ENCODE data around the gene CCN5.
A peak's percentile ranks its signal among the peaks of the same experiment; 100 is the strongest.

Gene CCN5

GRCh38 chr20:44734938-44735337 lies 19.8 kb downstream of the CCN5 start:
- no peak overlapping the region for H3K4me3 ChIP-seq (ENCODE audit: control insufficient read depth, low read depth, low read length)
- peak; percentile 50 for DNase-seq (ENCODE audit: low read depth)
- no peak for TF ChIP-seq CTCF (conservative IDR thresholded peaks at IDR 0.05; ENCODE audit: control insufficient read depth, insufficient read depth, low read depth, low read length)

DNA sequence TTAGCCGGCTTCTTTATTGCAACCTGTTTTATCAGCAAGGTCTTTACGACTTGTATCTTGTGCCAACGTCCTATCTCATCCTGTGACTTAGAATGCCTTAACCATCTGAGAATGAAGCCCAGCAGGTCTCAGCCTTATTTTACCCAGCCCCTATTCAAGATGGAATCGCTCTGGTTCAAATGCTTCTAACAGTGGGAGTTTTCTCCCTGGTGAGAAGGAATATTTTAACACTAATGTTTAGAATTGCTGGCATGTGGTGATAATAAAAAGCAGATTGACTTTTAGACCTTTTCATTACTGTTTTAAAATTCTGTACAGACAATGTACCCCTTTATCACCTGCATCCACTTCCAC lies 20.6 kb downstream of the CCN5 start:
- DNase-seq (ENCODE audit: low read depth): no peak
- H3K4me3 ChIP-seq (ENCODE audit: control insufficient read depth, low read depth, low read length): no peak overlapping the region
- TF ChIP-seq CTCF (conservative IDR thresholded peaks at IDR 0.05; ENCODE audit: control insufficient read depth, insufficient read depth, low read depth, low read length): no peak

GRCh38 chr20:44736170-44737021 lies 21.2 kb downstream of the CCN5 start:
- H3K4me3 ChIP-seq (ENCODE audit: control insufficient read depth, low read depth, low read length): no peak overlapping the region
- DNase-seq (ENCODE audit: low read depth): peak; percentile 94

DNA sequence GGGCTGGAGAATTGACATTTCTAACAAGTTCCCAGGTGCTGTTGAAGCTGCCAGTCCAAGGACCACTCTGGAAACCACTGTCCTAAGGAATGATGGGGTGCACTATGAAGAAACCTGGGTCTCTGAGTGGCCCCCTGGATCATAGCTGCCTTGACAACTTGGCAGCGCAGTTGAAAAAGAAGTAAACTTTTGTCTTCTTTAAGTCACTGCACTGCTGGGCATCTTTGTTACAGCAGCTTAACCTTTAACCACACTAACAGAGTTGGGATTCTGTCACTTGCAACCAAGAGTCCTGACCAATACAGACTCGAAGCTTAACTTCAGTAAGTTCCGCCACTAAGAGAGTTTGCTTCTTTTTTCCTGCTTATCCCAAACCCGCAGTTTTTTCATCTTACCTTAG lies 21.9 kb downstream of the CCN5 start:
- no peak for TF ChIP-seq CTCF (conservative IDR thresholded peaks at IDR 0.05; ENCODE audit: control insufficient read depth, insufficient read depth, low read depth, low read length)
- no peak overlapping the region for H3K4me3 ChIP-seq (ENCODE audit: control insufficient read depth, low read depth, low read length)
- DNase-seq (ENCODE audit: low read depth): no peak

More at GRCh38 chr20:44736170-44737021, 21.2 kb downstream of the CCN5 start:
- peak; percentile 31 for TF ChIP-seq CTCF (conservative IDR thresholded peaks at IDR 0.05; ENCODE audit: control insufficient read depth, insufficient read depth, low read depth, low read length)

DNA sequence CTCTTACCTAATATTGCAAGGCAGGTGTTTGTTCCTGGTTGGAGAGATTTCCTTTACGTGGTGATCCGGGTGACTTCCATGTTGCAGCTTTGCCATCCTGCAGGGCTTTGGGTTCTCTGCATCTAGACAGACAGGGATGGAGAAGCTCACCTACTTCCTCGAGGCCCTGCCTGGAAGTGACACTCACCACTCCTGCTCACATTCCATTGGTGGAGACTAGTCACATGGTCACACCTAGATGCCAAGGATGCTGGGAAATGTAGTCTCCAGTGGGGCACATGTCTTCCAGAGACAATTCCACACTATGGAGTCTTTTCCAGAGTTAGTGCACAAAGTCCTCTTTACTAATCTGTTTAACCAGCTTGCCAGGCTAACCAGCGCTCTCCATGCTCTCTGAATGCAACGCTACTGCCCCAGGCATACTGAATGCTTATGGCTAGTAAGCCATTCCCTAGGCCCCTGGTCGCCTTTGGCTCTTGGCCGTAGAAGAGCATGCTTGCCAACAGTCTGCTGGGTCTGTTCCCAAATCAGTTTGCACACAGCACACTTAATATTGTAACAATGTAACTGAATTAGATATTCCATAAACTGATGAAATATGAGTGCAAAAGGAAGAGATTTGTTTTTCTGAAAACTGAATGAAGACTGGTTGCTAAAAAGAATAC lies 23.8 kb downstream of the CCN5 start:
- no peak for TF ChIP-seq CTCF (conservative IDR thresholded peaks at IDR 0.05; ENCODE audit: control insufficient read depth, insufficient read depth, low read depth, low read length)
- no peak overlapping the region for H3K4me3 ChIP-seq (ENCODE audit: control insufficient read depth, low read depth, low read length)
- DNase-seq (ENCODE audit: low read depth): peak; percentile 80

DNA sequence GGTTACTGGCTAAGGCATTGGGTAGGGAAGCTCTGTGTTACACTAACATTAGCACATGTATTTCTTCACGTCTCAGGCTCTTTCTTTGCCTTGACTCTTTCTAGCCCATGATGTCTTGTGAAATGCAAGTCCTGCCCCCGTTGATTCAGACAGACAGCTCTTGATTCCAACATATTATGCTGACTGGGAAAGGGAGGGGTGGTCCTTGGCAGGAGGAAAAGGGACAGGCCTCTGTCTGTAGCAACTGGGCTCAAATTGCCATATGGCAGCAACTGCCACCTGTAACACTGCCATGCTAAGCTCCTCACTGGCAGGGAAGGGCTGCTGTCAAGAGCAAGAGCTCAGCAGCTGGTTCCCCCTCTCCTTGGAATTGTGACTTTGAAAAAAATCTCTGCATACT lies 24.8 kb downstream of the CCN5 start:
- TF ChIP-seq CTCF (conservative IDR thresholded peaks at IDR 0.05; ENCODE audit: control insufficient read depth, insufficient read depth, low read depth, low read length): no peak
- no peak for DNase-seq (ENCODE audit: low read depth)
- H3K4me3 ChIP-seq (ENCODE audit: control insufficient read depth, low read depth, low read length): no peak overlapping the region
